NB4 (cell line): ENCODE measurements around the gene LCE3A.

Source experiments
- DNase-seq: peaks from one replicate; pipeline ENCODE4 v3.0.0; 2010; ENCODE audit warnings: low read depth
- H3K4me3 ChIP-seq: one replicate; pipeline ENCODE4 v1.5.1; 2011; ENCODE audit warnings: mild to moderate bottlenecking, low read depth, low read length, moderate library complexity
- CTCF ChIP-seq: IDR thresholded peaks from one replicate; pipeline ENCODE4 v1.5.1; 2012; ENCODE audit warnings: low read depth, low read length
- MAX ChIP-seq: IDR thresholded peaks from 2 replicates; pipeline ENCODE4 v1.6.1; 2011; ENCODE audit warnings: low read depth, low read length
- MYC ChIP-seq: IDR thresholded peaks from 2 replicates; pipeline ENCODE4 v1.6.1; 2011; ENCODE audit warnings: low read depth, low read length
- POLR2A ChIP-seq: IDR thresholded peaks from 2 replicates; pipeline ENCODE4 v1.6.1; 2011; ENCODE audit warnings: mild to moderate bottlenecking; ENCODE audit not compliant: insufficient read length; ENCODE audit errors: extremely low read depth

Gene LCE3A

GRCh38 chr1:152656459-152656858 is 33.6 kb upstream of the LCE3A start:
- no peak for DNase-seq
- TF ChIP-seq CTCF (no peak), MYC (no peak), POLR2A (no peak), MAX (no peak)
- no peak overlapping the region for H3K4me3 ChIP-seq

GRCh38 chr1:152654110-152654509 is 31.2 kb upstream of the LCE3A start:
- no peak overlapping the region for H3K4me3 ChIP-seq
- DNase-seq = peak; percentile 70
- peak; percentile 67 for TF ChIP-seq CTCF
- no peak for TF ChIP-seq MYC
- TF ChIP-seq POLR2A = no peak
- no peak for TF ChIP-seq MAX

GRCh38 chr1:152646656-152647055 is 23.8 kb upstream of the LCE3A start:
- DNase-seq = no peak
- TF ChIP-seq MYC (no peak), POLR2A (no peak), MAX (no peak), CTCF (no peak)
- H3K4me3 ChIP-seq = no peak overlapping the region

GRCh38 chr1:152645146-152645545 is 22.2 kb upstream of the LCE3A start:
- TF ChIP-seq POLR2A = no peak
- no peak for TF ChIP-seq MYC
- TF ChIP-seq CTCF = no peak
- no peak for TF ChIP-seq MAX

GRCh38 chr1:152643945-152644344 is 21.0 kb upstream of the LCE3A start:
- TF ChIP-seq CTCF (no peak), MYC (no peak), MAX (no peak), POLR2A (no peak)
- H3K4me3 ChIP-seq = no peak overlapping the region
- DNase-seq = no peak

More at GRCh38 chr1:152645146-152645545, 22.2 kb upstream of the LCE3A start:
- H3K4me3 ChIP-seq = no peak overlapping the region
- DNase-seq = no peak

GRCh38 chr1:152640351-152640750 is 17.4 kb upstream of the LCE3A start:
- DNase-seq = no peak
- no peak overlapping the region for H3K4me3 ChIP-seq
- TF ChIP-seq MYC (no peak), POLR2A (no peak), CTCF (no peak), MAX (no peak)
